Measurements from ENCODE around the gene OTULIN.

Gene OTULIN

GRCh38 chr5:14727928-14728458 is 63.5 kb downstream of the OTULIN start:
- TF ChIP-seq ZNF274 (IDR thresholded peaks at IDR 0.05; ENCODE audit: low read depth, low read length), result no peak
- no peak overlapping the region for H3K4me3 ChIP-seq (ENCODE audit: low read length)

- TF ChIP-seq ZNF274 (IDR thresholded peaks at IDR 0.05; ENCODE audit: low read depth, low read length), result no peak
- no peak overlapping the region for H3K4me3 ChIP-seq (ENCODE audit: low read length)
Observed at GRCh38 chr5:14728459-14728938, 64.0 kb downstream of the OTULIN start.

GRCh38 chr5:14729448-14730385 is 65.2 kb downstream of the OTULIN start:
- H3K4me3 ChIP-seq (ENCODE audit: low read length), result no peak overlapping the region
- no peak for TF ChIP-seq ZNF274 (IDR thresholded peaks at IDR 0.05; ENCODE audit: low read depth, low read length)

GRCh38 chr5:14730466-14730865 is 65.9 kb downstream of the OTULIN start:
- H3K4me3 ChIP-seq (ENCODE audit: low read length), result no peak overlapping the region
- TF ChIP-seq ZNF274 (IDR thresholded peaks at IDR 0.05; ENCODE audit: low read depth, low read length), result no peak

- no peak for TF ChIP-seq ZNF274 (IDR thresholded peaks at IDR 0.05; ENCODE audit: low read depth, low read length)
- H3K4me3 ChIP-seq (ENCODE audit: low read length), result no peak overlapping the region
Observed at GRCh38 chr5:14730881-14731280, 66.4 kb downstream of the OTULIN start.

GRCh38 chr5:14732991-14733390 is 68.5 kb downstream of the OTULIN start:
- TF ChIP-seq ZNF274 (IDR thresholded peaks at IDR 0.05; ENCODE audit: low read depth, low read length), result no peak

GRCh38 chr5:14733661-14734060 is 69.1 kb downstream of the OTULIN start:
- TF ChIP-seq ZNF274 (IDR thresholded peaks at IDR 0.05; ENCODE audit: low read depth, low read length), result no peak
- no peak overlapping the region for H3K4me3 ChIP-seq (ENCODE audit: low read length)

More at GRCh38 chr5:14732991-14733390, 68.5 kb downstream of the OTULIN start:
- no peak overlapping the region for H3K4me3 ChIP-seq (ENCODE audit: low read length)

GRCh38 chr5:14734396-14734795 is 69.9 kb downstream of the OTULIN start:
- no peak overlapping the region for H3K4me3 ChIP-seq (ENCODE audit: low read length)
- no peak for TF ChIP-seq ZNF274 (IDR thresholded peaks at IDR 0.05; ENCODE audit: low read depth, low read length)

GRCh38 chr5:14735944-14736343 is 71.4 kb downstream of the OTULIN start:
- TF ChIP-seq ZNF274 (IDR thresholded peaks at IDR 0.05; ENCODE audit: low read depth, low read length), result no peak

GRCh38 chr5:14737291-14737690 is 72.8 kb downstream of the OTULIN start:
- TF ChIP-seq ZNF274 (IDR thresholded peaks at IDR 0.05; ENCODE audit: low read depth, low read length), result no peak
- H3K4me3 ChIP-seq (ENCODE audit: low read length), result no peak overlapping the region

More at GRCh38 chr5:14735944-14736343, 71.4 kb downstream of the OTULIN start:
- no peak overlapping the region for H3K4me3 ChIP-seq (ENCODE audit: low read length)

GRCh38 chr5:14738050-14738449 is 73.5 kb downstream of the OTULIN start:
- TF ChIP-seq ZNF274 (IDR thresholded peaks at IDR 0.05; ENCODE audit: low read depth, low read length), result no peak
- no peak overlapping the region for H3K4me3 ChIP-seq (ENCODE audit: low read length)

- H3K4me3 ChIP-seq (ENCODE audit: low read length), result no peak overlapping the region
- TF ChIP-seq ZNF274 (IDR thresholded peaks at IDR 0.05; ENCODE audit: low read depth, low read length), result no peak
Observed at GRCh38 chr5:14739538-14739937, 75.0 kb downstream of the OTULIN start.

- no peak for TF ChIP-seq ZNF274 (IDR thresholded peaks at IDR 0.05; ENCODE audit: low read depth, low read length)
- H3K4me3 ChIP-seq (ENCODE audit: low read length), result no peak overlapping the region
Observed at GRCh38 chr5:14739981-14740380, 75.5 kb downstream of the OTULIN start.

GRCh38 chr5:14741131-14741530 is 76.6 kb downstream of the OTULIN start:
- H3K4me3 ChIP-seq (ENCODE audit: low read length), result no peak overlapping the region
- TF ChIP-seq ZNF274 (IDR thresholded peaks at IDR 0.05; ENCODE audit: low read depth, low read length), result no peak

Data from GM08714 (cell line).